Brain microvascular endothelial cell (primary cell): Measurements from ENCODE around the gene DNAJC13.

Source experiments
- DNase-seq: peaks from one replicate; pipeline ENCODE4 v3.0.0-alpha.2; 2020
- H3K27ac ChIP-seq: fragments of 250-450 bp; sonication (Bioruptor Pico); 2 replicates; pipeline ENCODE4 v1.5.1; 2020; ENCODE audit warnings: mild to moderate bottlenecking, moderate library complexity
- H3K27me3 ChIP-seq: fragments of 250-450 bp; sonication (Bioruptor Pico); replicated peaks from 2 replicates; pipeline ENCODE4 v1.5.1; 2020; ENCODE audit warnings: mild to moderate bottlenecking
- H3K36me3 ChIP-seq: fragments of 250-450 bp; sonication (Bioruptor Pico); replicated peaks from 2 replicates; pipeline ENCODE4 v1.5.1; 2020; ENCODE audit warnings: mild to moderate bottlenecking
- H3K4me3 ChIP-seq: 2 replicates; pipeline ENCODE4 v1.5.1; 2011; ENCODE audit warnings: low read depth, mild to moderate bottlenecking, control low read depth, low read length, moderate library complexity
- in situ Hi-C: cut with HindIII; loops from 2 replicates; pipeline ENCODE4 v1.10.0; 2017; ENCODE audit warnings: low sequenced_read_pairs, low pct_ligation_motif_present
- TF ChIP-seq, protein P1 (sequence below): IDR thresholded peaks from 2 replicates; pipeline ENCODE4 v1.5.1; 2011; ENCODE audit warnings: low read depth, mild to moderate bottlenecking, moderate library complexity, low read length, control low read depth, inconsistent platforms; ENCODE audit errors: missing control alignments

The DNAJC13 gene

DNA sequence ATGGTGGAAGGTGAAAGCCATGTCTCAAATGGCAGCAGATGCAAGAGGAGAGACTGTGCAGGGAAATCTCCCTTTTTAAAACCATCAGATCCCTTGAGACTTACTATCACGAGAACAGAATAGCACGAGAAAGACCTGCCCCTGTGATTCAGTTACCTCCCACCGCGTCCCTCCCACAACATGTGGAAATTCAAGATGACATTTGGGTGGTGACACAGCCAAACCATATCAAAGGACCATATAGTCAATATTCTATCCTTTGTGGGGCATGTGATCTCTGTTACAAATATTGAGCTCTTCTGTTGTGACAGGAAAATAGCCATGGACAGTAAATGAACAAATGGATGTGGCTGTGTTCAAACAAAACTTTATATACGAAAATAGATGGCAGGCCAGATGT lies 102.6 kb downstream of the DNAJC13 start:
- no peaks in the 10 kb centered on the region for H3K27me3 ChIP-seq
- no peak overlapping the region for H3K27ac ChIP-seq
- H3K4me3 ChIP-seq = no peak overlapping the region
- peaks cover 44% of the 10 kb centered on the region for H3K36me3 ChIP-seq
- no peak for DNase-seq
- in situ Hi-C loops = no loop called here
- TF ChIP-seq, protein P1, sequence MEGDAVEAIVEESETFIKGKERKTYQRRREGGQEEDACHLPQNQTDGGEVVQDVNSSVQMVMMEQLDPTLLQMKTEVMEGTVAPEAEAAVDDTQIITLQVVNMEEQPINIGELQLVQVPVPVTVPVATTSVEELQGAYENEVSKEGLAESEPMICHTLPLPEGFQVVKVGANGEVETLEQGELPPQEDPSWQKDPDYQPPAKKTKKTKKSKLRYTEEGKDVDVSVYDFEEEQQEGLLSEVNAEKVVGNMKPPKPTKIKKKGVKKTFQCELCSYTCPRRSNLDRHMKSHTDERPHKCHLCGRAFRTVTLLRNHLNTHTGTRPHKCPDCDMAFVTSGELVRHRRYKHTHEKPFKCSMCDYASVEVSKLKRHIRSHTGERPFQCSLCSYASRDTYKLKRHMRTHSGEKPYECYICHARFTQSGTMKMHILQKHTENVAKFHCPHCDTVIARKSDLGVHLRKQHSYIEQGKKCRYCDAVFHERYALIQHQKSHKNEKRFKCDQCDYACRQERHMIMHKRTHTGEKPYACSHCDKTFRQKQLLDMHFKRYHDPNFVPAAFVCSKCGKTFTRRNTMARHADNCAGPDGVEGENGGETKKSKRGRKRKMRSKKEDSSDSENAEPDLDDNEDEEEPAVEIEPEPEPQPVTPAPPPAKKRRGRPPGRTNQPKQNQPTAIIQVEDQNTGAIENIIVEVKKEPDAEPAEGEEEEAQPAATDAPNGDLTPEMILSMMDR = no peak

DNA sequence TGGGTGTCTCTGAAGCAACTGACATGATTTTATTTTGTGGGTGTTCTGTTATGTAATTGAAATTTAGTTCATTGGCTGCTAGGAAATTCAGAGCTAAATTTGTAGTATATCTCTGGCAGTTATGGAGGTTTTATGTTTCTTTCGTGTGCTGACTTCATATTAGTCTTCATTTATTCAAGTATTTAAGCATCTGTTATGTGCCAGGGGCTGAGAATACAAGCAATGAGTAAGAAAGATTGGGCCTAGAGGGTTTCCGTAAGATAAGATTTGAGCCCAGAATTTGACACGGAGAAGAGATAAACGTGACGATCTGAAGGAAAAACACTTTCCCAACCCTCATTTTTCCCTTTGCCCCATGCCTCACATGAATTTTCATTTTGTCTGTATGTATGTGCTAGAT lies 104.6 kb downstream of the DNAJC13 start:
- in situ Hi-C loops = no loop called here
- no peaks in the 10 kb centered on the region for H3K27me3 ChIP-seq
- peaks cover 39% of the 10 kb centered on the region for H3K36me3 ChIP-seq
- no peak overlapping the region for H3K4me3 ChIP-seq
- DNase-seq = no peak
- no peak overlapping the region for H3K27ac ChIP-seq
- TF ChIP-seq, protein P1 = no peak

DNA sequence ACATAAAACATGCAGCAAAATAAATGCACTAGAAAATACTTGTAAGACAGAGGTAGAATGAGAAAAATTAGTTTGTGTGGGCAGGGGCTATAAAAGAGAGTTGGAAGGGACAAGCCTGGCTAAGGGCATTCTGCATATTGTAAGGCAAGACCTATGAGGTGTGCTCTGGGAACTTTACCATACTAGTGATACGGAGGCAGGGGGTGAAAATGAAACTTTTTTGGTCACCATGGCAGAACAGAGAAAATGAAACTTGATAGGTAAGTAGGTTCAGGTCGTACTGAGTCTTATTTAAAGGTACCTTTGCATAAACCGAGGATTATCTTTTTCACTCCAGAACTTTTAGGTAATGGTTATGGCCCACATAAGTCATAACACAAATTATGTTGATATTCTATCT lies 105.1 kb downstream of the DNAJC13 start:
- H3K36me3 ChIP-seq = peaks cover 37% of the 10 kb centered on the region

DNA sequence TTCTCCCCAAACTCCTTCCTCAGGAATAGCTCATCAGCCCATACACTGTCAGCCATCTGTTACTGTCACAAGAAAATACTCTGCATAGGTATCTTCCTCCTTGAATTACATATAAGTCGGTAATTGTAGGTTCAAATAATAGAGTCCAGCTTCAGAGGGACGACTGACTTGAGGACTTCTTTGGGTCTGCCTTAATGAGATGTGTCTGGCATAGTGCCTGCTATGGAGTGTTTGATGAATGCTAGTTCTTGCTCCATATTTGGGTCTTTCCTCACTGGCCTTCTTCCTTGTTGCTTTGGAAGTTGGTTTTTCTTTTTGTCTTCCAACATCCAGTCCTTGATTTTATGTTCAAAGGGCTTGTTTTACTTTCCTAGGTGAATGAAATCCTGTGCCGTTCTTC lies 113.3 kb downstream of the DNAJC13 start:
- Histone ChIP-seq H3K4me3 (no peak overlapping the region), H3K27ac (no peak overlapping the region), H3K36me3 (peaks cover 44% of the 10 kb centered on the region), H3K27me3 (no peaks in the 10 kb centered on the region)
- TF ChIP-seq, protein P1 = no peak
- DNase-seq = no peak
- in situ Hi-C loops = loop anchor here (25.0 kb wide), 1 partner anchor 107 kb away; no protein-coding TSS in a partner anchor

More for the DNA sequence above, 105.1 kb downstream of the DNAJC13 start:
- Histone ChIP-seq H3K27ac (no peak overlapping the region), H3K27me3 (no peaks in the 10 kb centered on the region), H3K4me3 (no peak overlapping the region)
- no peak for DNase-seq
- in situ Hi-C loops = no loop called here
- TF ChIP-seq, protein P1 = no peak

DNA sequence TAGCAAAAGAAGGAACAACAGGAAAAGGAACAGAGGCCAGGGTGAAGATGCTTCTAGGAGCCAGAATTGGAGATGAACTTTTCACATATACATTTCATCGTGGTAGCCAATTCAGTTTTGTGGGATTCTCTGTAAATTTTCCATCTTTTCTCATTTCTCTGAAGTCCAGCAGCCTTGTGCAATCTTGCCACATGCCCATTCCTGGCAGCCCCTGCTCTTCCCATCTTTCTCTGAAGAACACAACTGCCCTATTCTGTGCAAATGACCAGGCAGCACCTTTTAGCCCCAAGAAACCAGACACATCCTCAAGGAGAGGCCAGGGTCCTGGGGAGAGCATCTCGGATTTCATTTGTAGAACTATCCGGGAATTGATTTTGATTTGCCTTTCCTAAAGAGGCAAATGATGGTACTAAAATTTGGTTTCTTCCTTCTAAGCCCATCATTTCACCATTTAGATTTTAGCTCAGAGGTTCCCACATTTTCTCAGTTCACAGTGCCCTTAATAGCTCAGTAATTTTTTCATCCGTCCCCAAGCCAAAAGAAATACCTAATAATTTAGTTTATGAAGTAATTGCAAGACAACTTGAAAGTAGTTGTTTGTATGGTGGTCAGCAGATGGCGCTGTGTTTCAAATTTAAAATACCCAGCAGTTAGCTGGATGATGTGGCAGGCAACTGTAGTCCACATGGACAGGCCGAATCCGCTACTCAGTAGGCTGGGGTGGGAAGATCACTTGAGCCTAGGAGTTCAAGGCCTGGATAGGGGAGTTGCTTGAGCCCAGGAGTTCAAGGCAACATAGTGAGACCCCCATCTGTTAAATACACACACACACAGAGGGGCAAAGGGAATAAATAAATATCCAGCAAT lies 118.5 kb downstream of the DNAJC13 start:
- in situ Hi-C loops = loop anchor here (25.0 kb wide), 1 partner anchor 101 kb away; no protein-coding TSS in a partner anchor
- peaks cover 15% of the 10 kb centered on the region for H3K36me3 ChIP-seq
- TF ChIP-seq, protein P1 = peak; percentile 56
- H3K27ac ChIP-seq = peak overlapping the region; percentile 62
- no peak overlapping the region for H3K4me3 ChIP-seq
- peak; percentile 86 for DNase-seq
- no peaks in the 10 kb centered on the region for H3K27me3 ChIP-seq
